ENCODE data around the gene KSR1. TPM values are rescaled to one million over a fixed set of nuclear protein-coding genes. Genes with fewer than 3 reads are reported as not detected.

The KSR1 gene
- total and polyA plus RNA-seq, 9 of the 15 experiments (the other 6 are each of a cell fraction or from before 2014, with no cell fraction given): 1.4 to 51.7 (median 18.4) TPM

DNA sequence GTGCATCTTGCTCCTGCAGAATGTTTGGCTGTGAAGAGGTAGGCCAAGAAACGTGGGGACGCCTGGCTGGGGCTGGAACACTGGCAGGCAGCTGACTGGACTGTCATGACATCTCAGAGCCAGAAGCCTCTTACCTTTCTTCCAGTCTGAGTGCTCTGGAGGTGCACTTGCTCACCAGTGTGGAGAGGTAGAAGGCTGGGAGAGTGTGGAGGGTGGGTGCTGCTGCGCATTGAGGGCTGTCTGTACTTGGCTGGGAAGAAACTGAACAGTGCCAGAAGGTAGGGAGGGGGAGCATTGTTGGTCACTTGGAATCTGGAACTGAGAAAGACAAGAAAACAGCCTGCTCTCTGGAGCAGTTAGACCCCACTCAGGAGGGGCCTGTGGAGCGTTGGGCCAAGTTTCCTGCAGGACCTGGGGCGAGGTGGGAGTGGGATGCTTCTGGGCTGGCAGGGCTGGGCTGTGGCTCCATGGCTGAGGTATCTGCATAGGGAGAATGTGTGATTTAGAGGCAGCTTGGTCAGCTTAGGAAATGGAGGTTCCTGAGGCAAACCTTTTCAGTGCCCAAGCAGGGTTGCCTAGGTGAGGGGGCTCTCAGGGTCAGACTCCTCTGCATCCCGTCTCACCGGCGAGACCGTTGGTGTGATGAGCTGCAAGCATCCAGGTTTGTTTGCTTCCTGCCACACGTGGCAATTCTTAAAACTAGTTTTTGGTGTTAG lies 55.1 kb downstream of the KSR1 start:
- CTCF ChIA-PET (ENCODE audit: low intra/inter-chr PET ratio): no interaction called here
- ATAC-seq: peak; percentile 18
- BruUV-seq (replicated peaks): no TSS peak

More for the DNA sequence above, 55.1 kb downstream of the KSR1 start:
- H3K36me3 ChIP-seq (ENCODE audit: control insufficient read depth, insufficient read depth, low read length): no peaks in the 10 kb centered on the region
- no peaks in the 10 kb centered on the region; the same call in 1 of the 2 replicates for H4K20me1 ChIP-seq (replicated peaks; ENCODE audit: control insufficient read depth, insufficient read depth, low read length)
- no peak overlapping the region for H3K4me2 ChIP-seq (ENCODE audit: insufficient read depth, low read length)
- H3K27ac ChIP-seq (ENCODE audit: extremely low read depth, low read depth, low read length): no peak overlapping the region
- peaks cover 4 to 18% of the 10 kb centered on the region in 2 experiments; a peak in 4 of 5 replicates for H3K4me1 ChIP-seq (replicated peaks in 1 of 2; ENCODE audit: control insufficient read depth in 2 of 2, insufficient read depth in 2 of 2, low read length in 2 of 2)
- peak overlapping the region in 1 of 2 experiments; percentile 57; a peak in 1 of 4 replicates for H3K9ac ChIP-seq (ENCODE audit: insufficient read depth in 1 of 2, low read depth in 2 of 2, low read length in 2 of 2)
- in situ Hi-C loops (cut with MboI): no loop called here
- DNase-seq (ENCODE audit: extremely low read depth in 1 of 4, low spot score in 3 of 4): no peak
- H3K9me3 ChIP-seq (replicated peaks; ENCODE audit: control insufficient read depth, insufficient read depth, low read depth, low read length): no peaks in the 10 kb centered on the region
- no peak overlapping the region for H3K4me3 ChIP-seq
- intact Hi-C loops (cut with micrococcal nuclease): no loop called here
- no peak overlapping the region for H2AFZ ChIP-seq (ENCODE audit: low read depth, low read length)
- no peaks in the 10 kb centered on the region for H3K9me1 ChIP-seq (ENCODE audit: control insufficient read depth, insufficient read depth, low read length)
- POLR2A ChIA-PET: interaction anchor here (0.7 to 1.6 kb wide), 7 partner anchors 11 to 165 kb away, joined by 3 to 5 read pairs (median 3); no protein-coding TSS in a partner anchor
- FAIRE-seq: no peak
- peaks cover 54% of the 10 kb centered on the region for H3K79me2 ChIP-seq (ENCODE audit: control insufficient read depth, insufficient read depth, low read length)
- no peaks in the 10 kb centered on the region for H3K27me3 ChIP-seq (ENCODE audit: control insufficient read depth in 2 of 2, insufficient read depth in 2 of 2, low read length in 2 of 2)
- TF ChIP-seq, protein P1, sequence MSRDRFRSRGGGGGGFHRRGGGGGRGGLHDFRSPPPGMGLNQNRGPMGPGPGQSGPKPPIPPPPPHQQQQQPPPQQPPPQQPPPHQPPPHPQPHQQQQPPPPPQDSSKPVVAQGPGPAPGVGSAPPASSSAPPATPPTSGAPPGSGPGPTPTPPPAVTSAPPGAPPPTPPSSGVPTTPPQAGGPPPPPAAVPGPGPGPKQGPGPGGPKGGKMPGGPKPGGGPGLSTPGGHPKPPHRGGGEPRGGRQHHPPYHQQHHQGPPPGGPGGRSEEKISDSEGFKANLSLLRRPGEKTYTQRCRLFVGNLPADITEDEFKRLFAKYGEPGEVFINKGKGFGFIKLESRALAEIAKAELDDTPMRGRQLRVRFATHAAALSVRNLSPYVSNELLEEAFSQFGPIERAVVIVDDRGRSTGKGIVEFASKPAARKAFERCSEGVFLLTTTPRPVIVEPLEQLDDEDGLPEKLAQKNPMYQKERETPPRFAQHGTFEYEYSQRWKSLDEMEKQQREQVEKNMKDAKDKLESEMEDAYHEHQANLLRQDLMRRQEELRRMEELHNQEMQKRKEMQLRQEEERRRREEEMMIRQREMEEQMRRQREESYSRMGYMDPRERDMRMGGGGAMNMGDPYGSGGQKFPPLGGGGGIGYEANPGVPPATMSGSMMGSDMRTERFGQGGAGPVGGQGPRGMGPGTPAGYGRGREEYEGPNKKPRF (IDR thresholded peaks at IDR 0.05; ENCODE audit: low read depth, low read length): no peak
- no peak for TF ChIP-seq SPI1 (IDR thresholded peaks at IDR 0.05; ENCODE audit: borderline replicate concordance, low read depth, low read length)
- no peak for TF ChIP-seq POLR2A (conservative IDR thresholded peaks at IDR 0.05)
- TF ChIP-seq, protein P2, sequence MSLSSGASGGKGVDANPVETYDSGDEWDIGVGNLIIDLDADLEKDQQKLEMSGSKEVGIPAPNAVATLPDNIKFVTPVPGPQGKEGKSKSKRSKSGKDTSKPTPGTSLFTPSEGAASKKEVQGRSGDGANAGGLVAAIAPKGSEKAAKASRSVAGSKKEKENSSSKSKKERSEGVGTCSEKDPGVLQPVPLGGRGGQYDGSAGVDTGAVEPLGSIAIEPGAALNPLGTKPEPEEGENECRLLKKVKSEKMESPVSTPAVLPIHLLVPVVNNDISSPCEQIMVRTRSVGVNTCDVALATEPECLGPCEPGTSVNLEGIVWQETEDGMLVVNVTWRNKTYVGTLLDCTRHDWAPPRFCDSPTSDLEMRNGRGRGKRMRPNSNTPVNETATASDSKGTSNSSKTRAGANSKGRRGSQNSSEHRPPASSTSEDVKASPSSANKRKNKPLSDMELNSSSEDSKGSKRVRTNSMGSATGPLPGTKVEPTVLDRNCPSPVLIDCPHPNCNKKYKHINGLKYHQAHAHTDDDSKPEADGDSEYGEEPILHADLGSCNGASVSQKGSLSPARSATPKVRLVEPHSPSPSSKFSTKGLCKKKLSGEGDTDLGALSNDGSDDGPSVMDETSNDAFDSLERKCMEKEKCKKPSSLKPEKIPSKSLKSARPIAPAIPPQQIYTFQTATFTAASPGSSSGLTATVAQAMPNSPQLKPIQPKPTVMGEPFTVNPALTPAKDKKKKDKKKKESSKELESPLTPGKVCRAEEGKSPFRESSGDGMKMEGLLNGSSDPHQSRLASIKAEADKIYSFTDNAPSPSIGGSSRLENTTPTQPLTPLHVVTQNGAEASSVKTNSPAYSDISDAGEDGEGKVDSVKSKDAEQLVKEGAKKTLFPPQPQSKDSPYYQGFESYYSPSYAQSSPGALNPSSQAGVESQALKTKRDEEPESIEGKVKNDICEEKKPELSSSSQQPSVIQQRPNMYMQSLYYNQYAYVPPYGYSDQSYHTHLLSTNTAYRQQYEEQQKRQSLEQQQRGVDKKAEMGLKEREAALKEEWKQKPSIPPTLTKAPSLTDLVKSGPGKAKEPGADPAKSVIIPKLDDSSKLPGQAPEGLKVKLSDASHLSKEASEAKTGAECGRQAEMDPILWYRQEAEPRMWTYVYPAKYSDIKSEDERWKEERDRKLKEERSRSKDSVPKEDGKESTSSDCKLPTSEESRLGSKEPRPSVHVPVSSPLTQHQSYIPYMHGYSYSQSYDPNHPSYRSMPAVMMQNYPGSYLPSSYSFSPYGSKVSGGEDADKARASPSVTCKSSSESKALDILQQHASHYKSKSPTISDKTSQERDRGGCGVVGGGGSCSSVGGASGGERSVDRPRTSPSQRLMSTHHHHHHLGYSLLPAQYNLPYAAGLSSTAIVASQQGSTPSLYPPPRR (CRISPR knock-in tag; IDR thresholded peaks at IDR 0.05; ENCODE audit: borderline replicate concordance): no peak
- no peak for TF ChIP-seq CBFB (CRISPR knock-in tag; IDR thresholded peaks at IDR 0.05)
- no peak for TF ChIP-seq TBL1XR1 (IDR thresholded peaks at IDR 0.05; ENCODE audit: low read length in 2 of 2)
- no peak for TF ChIP-seq SMAD1 (IDR thresholded peaks at IDR 0.05; ENCODE audit: low read depth, low read length, partially characterized antibody)
- no peak for TF ChIP-seq MAFK (IDR thresholded peaks at IDR 0.05; ENCODE audit: low read length)
- no peak for TF ChIP-seq ZSCAN32 (CRISPR knock-in tag; IDR thresholded peaks at IDR 0.05)
- 69% methylated on average over 9 of the region's 10 CpGs for WGBS (ENCODE audit: insufficient coverage, low coverage, missing lambda C conversion rate)
